Body of pancreas (tissue), 4 donors: ENCODE measurements around the gene RBBP8NL.

ENCODE experiments used
- POLR2A ChIP-seq, 3 donors: fragments of 450-650 bp; IDR thresholded peaks; one replicate each; pipeline ENCODE4 v1.6.1; 2016; ENCODE audit warnings: antibody characterized with exemption in 3 of 3, mild to moderate bottlenecking in 2 of 3
- TF ChIP-seq, protein P1 (sequence below), 7 experiments: fragments of 450-650 bp in 4 of 7; fragments of 200-600 bp in 3 of 7; sonication (generic) in 3 of 7; IDR thresholded peaks; one replicate each; pipeline ENCODE4 v1.5.1; 2016 to 2019; ENCODE audit warnings: antibody characterized with exemption in 7 of 7

DNA sequence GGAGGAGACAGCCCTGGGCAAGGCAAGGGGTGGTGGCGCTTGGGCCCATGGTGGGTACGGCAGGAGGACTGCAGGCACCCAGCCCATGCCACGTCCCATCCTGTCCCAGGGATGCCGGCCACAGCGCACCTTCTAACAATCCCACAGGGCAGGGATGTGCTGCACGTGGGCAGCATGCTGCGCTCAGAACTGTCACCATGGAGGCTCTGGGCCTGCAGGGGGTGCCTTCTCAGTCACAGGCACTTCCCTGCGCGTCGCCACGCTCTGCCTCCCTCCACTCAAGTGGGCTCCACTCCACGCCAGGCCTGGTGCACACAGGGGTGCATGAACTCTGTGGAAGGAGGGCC lies 22.6 kb downstream of the RBBP8NL start:
- TF ChIP-seq, protein P1, sequence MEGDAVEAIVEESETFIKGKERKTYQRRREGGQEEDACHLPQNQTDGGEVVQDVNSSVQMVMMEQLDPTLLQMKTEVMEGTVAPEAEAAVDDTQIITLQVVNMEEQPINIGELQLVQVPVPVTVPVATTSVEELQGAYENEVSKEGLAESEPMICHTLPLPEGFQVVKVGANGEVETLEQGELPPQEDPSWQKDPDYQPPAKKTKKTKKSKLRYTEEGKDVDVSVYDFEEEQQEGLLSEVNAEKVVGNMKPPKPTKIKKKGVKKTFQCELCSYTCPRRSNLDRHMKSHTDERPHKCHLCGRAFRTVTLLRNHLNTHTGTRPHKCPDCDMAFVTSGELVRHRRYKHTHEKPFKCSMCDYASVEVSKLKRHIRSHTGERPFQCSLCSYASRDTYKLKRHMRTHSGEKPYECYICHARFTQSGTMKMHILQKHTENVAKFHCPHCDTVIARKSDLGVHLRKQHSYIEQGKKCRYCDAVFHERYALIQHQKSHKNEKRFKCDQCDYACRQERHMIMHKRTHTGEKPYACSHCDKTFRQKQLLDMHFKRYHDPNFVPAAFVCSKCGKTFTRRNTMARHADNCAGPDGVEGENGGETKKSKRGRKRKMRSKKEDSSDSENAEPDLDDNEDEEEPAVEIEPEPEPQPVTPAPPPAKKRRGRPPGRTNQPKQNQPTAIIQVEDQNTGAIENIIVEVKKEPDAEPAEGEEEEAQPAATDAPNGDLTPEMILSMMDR (IDR thresholded peaks at IDR 0.05): no peak
- TF ChIP-seq POLR2A (IDR thresholded peaks at IDR 0.05): no peak
